HCT116 (cell line): ENCODE data around the gene ADD1. TPM values are rescaled to one million over a fixed set of nuclear protein-coding genes. Genes with fewer than 3 reads are reported as not detected.
A peak's percentile ranks its signal among the peaks of the same experiment; 100 is the strongest.

Experiments
- ATAC-seq: fragments of 200-7000 bp; cut with Tn5 transposase; 2 replicates; pipeline ENCODE4 v1.9.1; 2020; ENCODE audit warnings: mild to moderate bottlenecking, moderate library complexity
- BruUV-seq: library from RNA; stranded (reverse); fragments of 400-500 nt; replicated peaks from 2 replicates; lab custom pipeline; 2021; lab: Mats Ljungman, UMichigan
- CTCF ChIA-PET: fragments of 300-600 bp; sonication (Branson Sonifier 250); formaldehyde crosslinking; loops from one replicate; lab custom pipeline; 2021; ENCODE audit warnings: antibody characterized with exemption; lab: Charles Lee
- POLR2A ChIA-PET: fragments of 300-600, 350-600 bp; sonication (Branson Sonifier 250); formaldehyde crosslinking; loops from one replicate; lab custom pipeline; 2021; ENCODE audit warnings: antibody characterized with exemption; lab: Charles Lee
- RAD21 ChIA-PET, 2 experiments: fragments of 300-600 bp; sonication (Branson Sonifier 250); formaldehyde crosslinking; loops; one replicate each; lab custom pipeline; 2023; ENCODE audit warnings: low total read pairs in 2 of 2; ENCODE audit not compliant: uncharacterized antibody in 2 of 2, unreplicated experiment in 2 of 2, low non-redundant PET in 1 of 2; lab: Charles Lee
- DNase-seq: peaks from one replicate; pipeline ENCODE4 v3.0.0-alpha.2; 2010; ENCODE audit warnings: low read depth, low spot score
- H2AFZ ChIP-seq: fragments of 200-600 bp; shearing (Covaris generic), sonication (generic); 2 replicates; pipeline ENCODE4 v1.6.1; 2017; ENCODE audit warnings: low read depth, mixed run types, mixed read lengths, antibody characterized with exemption, low read length; ENCODE audit not compliant: poor library complexity, severe bottlenecking
- H3K27ac ChIP-seq: 2 replicates; pipeline ENCODE4 v1.5.1; 2012; ENCODE audit warnings: low read depth, low read length
- H3K27me3 ChIP-seq: fragments of 200-600 bp; sonication (generic); 2 replicates; pipeline ENCODE4 v1.6.1; 2016; ENCODE audit warnings: mixed run types, low read length, mixed read lengths; ENCODE audit not compliant: insufficient read depth
- H3K36me3 ChIP-seq, 2 experiments: fragments of 200-500 bp in 1 of 2; fragments of 200-600 bp in 1 of 2; sonication (Bioruptor generic) in 1 of 2; sonication (generic) in 1 of 2; 2 replicates each; pipeline versions ENCODE4 v1.5.1 to v1.6.1; 2014 to 2016; ENCODE audit warnings: low read length in 2 of 2, inconsistent platforms in 1 of 2, mixed read lengths in 1 of 2, mixed run types in 1 of 2; ENCODE audit not compliant: insufficient read depth in 2 of 2, control insufficient read depth in 1 of 2
- H3K4me1 ChIP-seq, 2 experiments: fragments of 200-600 bp in 1 of 2; sonication (generic) in 1 of 2; 2 replicates each; pipeline versions ENCODE4 v1.5.1 to v1.6.1; 2012 to 2017; ENCODE audit warnings: low read length in 2 of 2, inconsistent platforms in 1 of 2, mild to moderate bottlenecking in 1 of 2, mixed read lengths in 1 of 2, mixed run types in 1 of 2, moderate library complexity in 1 of 2; ENCODE audit not compliant: insufficient read depth in 2 of 2, control insufficient read depth in 1 of 2
- H3K4me2 ChIP-seq: fragments of 200-600 bp; sonication (generic); 2 replicates; pipeline ENCODE4 v1.6.1; 2017; ENCODE audit warnings: mixed run types, low read length, mixed read lengths
- H3K4me3 ChIP-seq, 2 experiments: fragments of 200-600 bp in 1 of 2; sonication (generic) in 1 of 2; replicated peaks in 1 of 2; 2 replicates each; pipeline ENCODE4 v1.5.1; 2011 to 2016; ENCODE audit warnings: low read length in 2 of 2, control low read depth in 1 of 2, low read depth in 1 of 2, mild to moderate bottlenecking in 1 of 2, mixed read lengths in 1 of 2, mixed run types in 1 of 2
- H3K79me2 ChIP-seq: fragments of 200-600 bp; sonication (generic); 2 replicates; pipeline ENCODE4 v1.6.1; 2017; ENCODE audit warnings: mild to moderate bottlenecking, mixed run types, low read length, moderate library complexity, mixed read lengths; ENCODE audit not compliant: insufficient read depth
- H3K9ac ChIP-seq: fragments of 200-600 bp; sonication (generic); 2 replicates; pipeline ENCODE4 v1.6.1; 2016; ENCODE audit warnings: low read length, mixed read lengths
- H3K9me2 ChIP-seq: fragments of 200-600 bp; sonication (generic), shearing (Covaris generic); 2 replicates; pipeline ENCODE4 v1.6.1; 2017; ENCODE audit warnings: mixed run types, mild to moderate bottlenecking, moderate library complexity; ENCODE audit not compliant: insufficient read depth
- H3K9me3 ChIP-seq, 2 experiments: fragments of 200-500 bp in 1 of 2; fragments of 200-600 bp in 1 of 2; sonication (Bioruptor generic) in 1 of 2; sonication (generic) in 1 of 2; 2 replicates each; pipeline ENCODE4 v1.6.1; 2014 to 2017; ENCODE audit warnings: low read length in 2 of 2, mixed read lengths in 2 of 2, inconsistent platforms in 1 of 2, low read depth in 1 of 2, mild to moderate bottlenecking in 1 of 2, mixed run types in 1 of 2, moderate library complexity in 1 of 2; ENCODE audit not compliant: control insufficient read depth in 1 of 2, insufficient read depth in 1 of 2
- H4K20me1 ChIP-seq: fragments of 200-600 bp; sonication (generic), shearing (Covaris generic); 2 replicates; pipeline ENCODE4 v1.6.1; 2017; ENCODE audit warnings: mixed run types, mild to moderate bottlenecking, moderate library complexity; ENCODE audit not compliant: insufficient read depth
- CBX3 ChIP-seq: IDR thresholded peaks from 2 replicates; pipeline ENCODE4 v1.6.1; 2012; ENCODE audit warnings: low read depth
- CEBPB ChIP-seq: IDR thresholded peaks from 2 replicates; pipeline ENCODE4 v1.6.1; 2012; ENCODE audit warnings: low read depth
- EGR1 ChIP-seq: IDR thresholded peaks from 2 replicates; pipeline ENCODE4 v1.6.1; 2012; ENCODE audit warnings: low read depth
- ELF1 ChIP-seq: IDR thresholded peaks from 2 replicates; pipeline ENCODE4 v1.6.1; 2012; ENCODE audit warnings: low read depth, borderline replicate concordance
- EZH2phosphoT487 ChIP-seq: fragments of 200-600 bp; IDR thresholded peaks from 2 replicates; pipeline ENCODE4 v1.6.1; 2018; ENCODE audit warnings: antibody characterized with exemption, borderline replicate concordance
- FOSL1 ChIP-seq: IDR thresholded peaks from 2 replicates; pipeline ENCODE4 v1.6.1; 2012; ENCODE audit warnings: low read depth
- SIN3A ChIP-seq: IDR thresholded peaks from 2 replicates; pipeline ENCODE4 v1.6.1; 2012; ENCODE audit warnings: low read depth
- SRF ChIP-seq: IDR thresholded peaks from 2 replicates; pipeline ENCODE4 v1.6.1; 2012; ENCODE audit warnings: low read depth
- TCF7L2 ChIP-seq: IDR thresholded peaks from 2 replicates; pipeline ENCODE4 v1.7.0; 2011; ENCODE audit warnings: borderline replicate concordance, inconsistent platforms; ENCODE audit not compliant: insufficient read depth, insufficient read length; ENCODE audit errors: extremely low read depth
- YY1 ChIP-seq: IDR thresholded peaks from 2 replicates; pipeline ENCODE4 v1.6.1; 2011; ENCODE audit warnings: low read length, low read depth, moderate library complexity, mild to moderate bottlenecking; ENCODE audit not compliant: insufficient replicate concordance; ENCODE audit errors: extremely low read depth
- ZFX ChIP-seq: fragments of 450-650 bp; IDR thresholded peaks from 2 replicates; pipeline ENCODE4 v1.6.1; 2017
- ZNF274 ChIP-seq: fragments of 200-500 bp; sonication (Bioruptor generic); IDR thresholded peaks from 2 replicates; pipeline ENCODE4 v1.6.1; 2014; ENCODE audit warnings: mild to moderate bottlenecking, low read depth, low read length, inconsistent platforms
- intact Hi-C: fragments of 100-400 bp; cut with micrococcal nuclease; formaldehyde crosslinking; loops from 2 replicates; pipeline ENCODE4 v1.10.0; 2022
- total RNA-seq: library from RNA; stranded (reverse); gene quantifications from one replicate; pipeline ENCODE4 v1.2.1, GENCODE V29; 2021; ENCODE audit not compliant: unreplicated experiment
- TF ChIP-seq, protein P1 (sequence below): IDR thresholded peaks from 2 replicates; pipeline ENCODE4 v1.6.1; 2011; ENCODE audit warnings: mild to moderate bottlenecking, low read length, moderate library complexity; ENCODE audit not compliant: insufficient replicate concordance; ENCODE audit errors: extremely low read depth
- TF ChIP-seq, protein P2 (sequence below): IDR thresholded peaks from 2 replicates; pipeline ENCODE4 v1.6.1; 2012; ENCODE audit warnings: low read depth
- TF ChIP-seq, protein P3 (sequence below): IDR thresholded peaks from 2 replicates; pipeline ENCODE4 v1.6.1; 2012

The ADD1 gene
- total RNA-seq, 1 experiment from 2014 or later, result 139 TPM

DNA sequence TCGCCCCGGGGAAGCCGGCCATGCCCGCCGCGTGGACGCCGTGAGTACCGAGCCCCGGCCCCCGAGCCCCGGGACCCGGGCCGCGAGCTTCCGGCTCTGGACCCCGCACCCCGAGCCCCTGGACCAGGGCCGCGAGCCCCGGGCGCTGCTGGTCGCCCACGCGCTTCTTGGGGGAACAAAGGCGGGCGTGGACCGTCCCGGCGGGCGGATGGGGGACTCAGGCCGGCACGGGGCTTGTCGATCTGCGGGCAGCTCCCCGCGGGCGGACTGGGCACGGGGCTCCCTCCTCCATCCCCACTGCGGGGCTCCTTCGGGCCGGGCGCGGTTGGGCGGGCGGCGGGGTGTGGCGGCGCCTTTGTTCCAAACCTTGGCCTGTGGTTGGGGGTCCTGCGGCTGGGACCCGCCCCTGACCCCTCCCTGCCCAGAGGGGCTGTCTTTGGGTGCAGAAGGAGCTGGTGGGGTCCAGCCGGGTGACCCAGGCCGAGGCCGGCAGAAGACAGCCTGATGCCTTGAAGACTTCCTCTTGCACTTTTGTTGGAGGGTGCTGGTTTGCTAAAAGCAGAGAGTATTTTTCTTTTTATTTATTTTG is 25.2 kb upstream of the ADD1 start:
- Histone ChIP-seq H3K4me1 (peaks cover 14 to 30% of the 10 kb centered on the region in 2 experiments; a peak in 3 of 4 replicates), H2AFZ (no peak overlapping the region), H3K36me3 (peaks cover 0 to 6% of the 10 kb centered on the region in 2 experiments), H3K4me3 (peak overlapping the region; percentile 51 to 78), H3K27ac (peak overlapping the region; percentile 84), H3K9me2 (no peaks in the 10 kb centered on the region), H3K79me2 (peaks cover 36% of the 10 kb centered on the region), H3K9me3 (no peaks in the 10 kb centered on the region), H3K27me3 (no peaks in the 10 kb centered on the region), H4K20me1 (no peaks in the 10 kb centered on the region), H3K9ac (peak overlapping the region; percentile 86), H3K4me2 (peak overlapping the region; percentile 82)
- CTCF ChIA-PET, result no interaction called here
- intact Hi-C loops, result no loop called here
- no TSS peak for BruUV-seq
- ATAC-seq, result peak; percentile 35
- RAD21 ChIA-PET, result no interaction called here
- TF ChIP-seq ELF1 (no peak), ZNF274 (no peak), TCF7L2 (peak; percentile 52), SIN3A (no peak), EGR1 (no peak), CEBPB (no peak), EZH2phosphoT487 (no peak), FOSL1 (no peak), ZFX (peak; percentile 53; the same call in 1 of the 2 replicates), SRF (no peak), CBX3 (no peak), YY1 (no peak)
- TF ChIP-seq, protein P1, sequence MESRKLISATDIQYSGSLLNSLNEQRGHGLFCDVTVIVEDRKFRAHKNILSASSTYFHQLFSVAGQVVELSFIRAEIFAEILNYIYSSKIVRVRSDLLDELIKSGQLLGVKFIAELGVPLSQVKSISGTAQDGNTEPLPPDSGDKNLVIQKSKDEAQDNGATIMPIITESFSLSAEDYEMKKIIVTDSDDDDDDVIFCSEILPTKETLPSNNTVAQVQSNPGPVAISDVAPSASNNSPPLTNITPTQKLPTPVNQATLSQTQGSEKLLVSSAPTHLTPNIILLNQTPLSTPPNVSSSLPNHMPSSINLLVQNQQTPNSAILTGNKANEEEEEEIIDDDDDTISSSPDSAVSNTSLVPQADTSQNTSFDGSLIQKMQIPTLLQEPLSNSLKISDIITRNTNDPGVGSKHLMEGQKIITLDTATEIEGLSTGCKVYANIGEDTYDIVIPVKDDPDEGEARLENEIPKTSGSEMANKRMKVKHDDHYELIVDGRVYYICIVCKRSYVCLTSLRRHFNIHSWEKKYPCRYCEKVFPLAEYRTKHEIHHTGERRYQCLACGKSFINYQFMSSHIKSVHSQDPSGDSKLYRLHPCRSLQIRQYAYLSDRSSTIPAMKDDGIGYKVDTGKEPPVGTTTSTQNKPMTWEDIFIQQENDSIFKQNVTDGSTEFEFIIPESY, result no peak
- TF ChIP-seq, protein P2, sequence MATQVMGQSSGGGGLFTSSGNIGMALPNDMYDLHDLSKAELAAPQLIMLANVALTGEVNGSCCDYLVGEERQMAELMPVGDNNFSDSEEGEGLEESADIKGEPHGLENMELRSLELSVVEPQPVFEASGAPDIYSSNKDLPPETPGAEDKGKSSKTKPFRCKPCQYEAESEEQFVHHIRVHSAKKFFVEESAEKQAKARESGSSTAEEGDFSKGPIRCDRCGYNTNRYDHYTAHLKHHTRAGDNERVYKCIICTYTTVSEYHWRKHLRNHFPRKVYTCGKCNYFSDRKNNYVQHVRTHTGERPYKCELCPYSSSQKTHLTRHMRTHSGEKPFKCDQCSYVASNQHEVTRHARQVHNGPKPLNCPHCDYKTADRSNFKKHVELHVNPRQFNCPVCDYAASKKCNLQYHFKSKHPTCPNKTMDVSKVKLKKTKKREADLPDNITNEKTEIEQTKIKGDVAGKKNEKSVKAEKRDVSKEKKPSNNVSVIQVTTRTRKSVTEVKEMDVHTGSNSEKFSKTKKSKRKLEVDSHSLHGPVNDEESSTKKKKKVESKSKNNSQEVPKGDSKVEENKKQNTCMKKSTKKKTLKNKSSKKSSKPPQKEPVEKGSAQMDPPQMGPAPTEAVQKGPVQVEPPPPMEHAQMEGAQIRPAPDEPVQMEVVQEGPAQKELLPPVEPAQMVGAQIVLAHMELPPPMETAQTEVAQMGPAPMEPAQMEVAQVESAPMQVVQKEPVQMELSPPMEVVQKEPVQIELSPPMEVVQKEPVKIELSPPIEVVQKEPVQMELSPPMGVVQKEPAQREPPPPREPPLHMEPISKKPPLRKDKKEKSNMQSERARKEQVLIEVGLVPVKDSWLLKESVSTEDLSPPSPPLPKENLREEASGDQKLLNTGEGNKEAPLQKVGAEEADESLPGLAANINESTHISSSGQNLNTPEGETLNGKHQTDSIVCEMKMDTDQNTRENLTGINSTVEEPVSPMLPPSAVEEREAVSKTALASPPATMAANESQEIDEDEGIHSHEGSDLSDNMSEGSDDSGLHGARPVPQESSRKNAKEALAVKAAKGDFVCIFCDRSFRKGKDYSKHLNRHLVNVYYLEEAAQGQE, result no peak
- TF ChIP-seq, protein P3, sequence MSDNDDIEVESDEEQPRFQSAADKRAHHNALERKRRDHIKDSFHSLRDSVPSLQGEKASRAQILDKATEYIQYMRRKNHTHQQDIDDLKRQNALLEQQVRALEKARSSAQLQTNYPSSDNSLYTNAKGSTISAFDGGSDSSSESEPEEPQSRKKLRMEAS, result no peak
- POLR2A ChIA-PET, result interaction anchor here (1.5 kb wide), 1 partner anchor 20 kb away, joined by 3 read pairs; no protein-coding TSS in a partner anchor
- DNase-seq, result no peak
